Measurements from ENCODE around the gene PLAC1. TPM values are rescaled to one million over a fixed set of nuclear protein-coding genes. Genes with fewer than 3 reads are reported as not detected.

Gene PLAC1
- total and polyA plus RNA-seq, 2 experiments from 2014 or later: 0.93 to 2.9 TPM

DNA sequence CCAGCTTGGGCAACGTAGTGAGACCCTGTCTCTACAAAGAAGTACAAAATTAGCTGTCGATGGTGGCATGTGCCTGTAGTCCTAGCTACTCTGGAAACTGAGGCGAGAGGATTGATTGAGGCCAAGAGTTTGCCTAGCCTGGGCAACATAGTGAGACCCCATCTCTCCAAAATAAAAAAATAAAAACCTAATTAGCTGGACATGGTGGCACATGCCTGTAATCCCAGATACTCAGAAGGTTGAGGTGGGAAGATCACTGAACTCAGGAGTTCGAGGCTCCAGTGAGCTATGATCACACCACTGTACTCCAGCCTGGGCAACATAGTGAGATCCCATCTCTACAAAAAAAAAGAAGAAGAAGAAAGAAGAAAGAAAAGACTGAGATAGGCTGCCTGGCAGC, 17.4 kb downstream of the PLAC1 start:
- WGBS (ENCODE audit: low lambda C conversion rate, missing lambda C conversion rate): 78% methylated on average over 4 of the region's 4 CpGs
- no peaks in the 10 kb centered on the region for H3K27me3 ChIP-seq
- H3K79me2 ChIP-seq: no peaks in the 10 kb centered on the region
- no peaks in the 10 kb centered on the region for H3K4me1 ChIP-seq (ENCODE audit: insufficient read depth)
- no peaks in the 10 kb centered on the region for H3K36me3 ChIP-seq (replicated peaks; ENCODE audit: insufficient read depth, low read depth)
- no peaks in the 10 kb centered on the region for H3K9me2 ChIP-seq (replicated peaks; ENCODE audit: insufficient read depth)
- no peaks in the 10 kb centered on the region for H3K9me3 ChIP-seq (ENCODE audit: low read depth)
- no peaks in the 10 kb centered on the region for H4K20me1 ChIP-seq (ENCODE audit: insufficient read depth, poor library complexity, severe bottlenecking)
- TF ChIP-seq, protein P1, sequence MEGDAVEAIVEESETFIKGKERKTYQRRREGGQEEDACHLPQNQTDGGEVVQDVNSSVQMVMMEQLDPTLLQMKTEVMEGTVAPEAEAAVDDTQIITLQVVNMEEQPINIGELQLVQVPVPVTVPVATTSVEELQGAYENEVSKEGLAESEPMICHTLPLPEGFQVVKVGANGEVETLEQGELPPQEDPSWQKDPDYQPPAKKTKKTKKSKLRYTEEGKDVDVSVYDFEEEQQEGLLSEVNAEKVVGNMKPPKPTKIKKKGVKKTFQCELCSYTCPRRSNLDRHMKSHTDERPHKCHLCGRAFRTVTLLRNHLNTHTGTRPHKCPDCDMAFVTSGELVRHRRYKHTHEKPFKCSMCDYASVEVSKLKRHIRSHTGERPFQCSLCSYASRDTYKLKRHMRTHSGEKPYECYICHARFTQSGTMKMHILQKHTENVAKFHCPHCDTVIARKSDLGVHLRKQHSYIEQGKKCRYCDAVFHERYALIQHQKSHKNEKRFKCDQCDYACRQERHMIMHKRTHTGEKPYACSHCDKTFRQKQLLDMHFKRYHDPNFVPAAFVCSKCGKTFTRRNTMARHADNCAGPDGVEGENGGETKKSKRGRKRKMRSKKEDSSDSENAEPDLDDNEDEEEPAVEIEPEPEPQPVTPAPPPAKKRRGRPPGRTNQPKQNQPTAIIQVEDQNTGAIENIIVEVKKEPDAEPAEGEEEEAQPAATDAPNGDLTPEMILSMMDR (IDR thresholded peaks at IDR 0.05; ENCODE audit: poor library complexity): no peak
- TF ChIP-seq EZH2 (IDR thresholded peaks at IDR 0.05; ENCODE audit: borderline replicate concordance): no peak
- no peak for TF ChIP-seq EZH2phosphoT487 (IDR thresholded peaks at IDR 0.05; ENCODE audit: low read depth, severe bottlenecking, unreplicated experiment)
- H3K4me2 ChIP-seq: no peak overlapping the region
- DNase-seq (ENCODE audit: low spot score): no peak
- H3K4me3 ChIP-seq: no peak overlapping the region
- no peak overlapping the region for H2AFZ ChIP-seq
- no peak overlapping the region for H3K27ac ChIP-seq

DNA sequence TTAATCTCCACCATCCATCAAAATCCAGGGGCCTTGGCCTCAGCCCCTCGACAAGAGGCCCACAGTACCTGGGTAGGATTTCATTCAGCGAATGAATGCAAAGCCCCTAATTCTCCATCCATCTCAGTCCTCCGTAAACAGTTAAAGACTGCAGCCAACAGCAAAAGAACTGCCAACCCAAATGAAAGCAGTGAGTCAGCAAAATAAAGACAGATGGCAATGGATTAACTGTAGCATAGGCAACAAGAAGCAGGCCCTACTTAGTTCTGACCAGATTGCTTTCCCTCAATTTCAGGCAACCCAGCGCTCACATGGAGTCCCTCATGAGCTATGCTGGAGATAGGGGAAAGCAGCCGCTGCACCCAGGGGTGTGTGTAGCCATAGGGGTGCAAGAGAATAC, 21.4 kb downstream of the PLAC1 start:
- WGBS (ENCODE audit: low lambda C conversion rate, missing lambda C conversion rate): 69% methylated on average over 5 of the region's 5 CpGs

DNA sequence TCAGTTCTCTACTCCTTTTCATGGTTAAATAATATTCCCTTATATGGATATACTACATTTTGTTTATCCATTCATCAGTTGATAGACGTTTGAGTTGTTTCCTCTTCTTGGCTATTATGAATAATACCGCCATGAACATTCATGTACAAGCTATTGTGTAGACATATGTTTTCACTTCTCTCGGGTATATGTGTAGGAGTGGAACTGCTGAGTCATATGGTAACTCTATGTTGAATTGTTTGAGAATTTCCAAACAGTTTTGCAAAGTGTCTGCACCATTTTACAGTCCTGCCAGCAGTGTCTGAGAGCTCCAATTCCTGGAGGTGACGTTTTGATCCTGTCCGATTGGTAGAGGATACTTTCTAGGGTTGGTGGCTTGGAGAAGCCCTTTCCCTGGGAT, 23.6 kb downstream of the PLAC1 start:
- H2AFZ ChIP-seq: no peak overlapping the region
- H3K4me2 ChIP-seq: no peak overlapping the region
- no peaks in the 10 kb centered on the region for H3K79me2 ChIP-seq
- no peak overlapping the region for H3K27ac ChIP-seq
- H3K4me1 ChIP-seq (ENCODE audit: insufficient read depth): peaks cover 4% of the 10 kb centered on the region
- DNase-seq (ENCODE audit: low spot score): no peak
- no peak overlapping the region for H3K4me3 ChIP-seq
- no peaks in the 10 kb centered on the region for H3K9me3 ChIP-seq (ENCODE audit: low read depth)
- H3K27me3 ChIP-seq: no peaks in the 10 kb centered on the region
- H3K36me3 ChIP-seq (replicated peaks; ENCODE audit: insufficient read depth, low read depth): no peaks in the 10 kb centered on the region
- H3K9me2 ChIP-seq (replicated peaks; ENCODE audit: insufficient read depth): no peaks in the 10 kb centered on the region
- no peak for TF ChIP-seq EZH2 (IDR thresholded peaks at IDR 0.05; ENCODE audit: borderline replicate concordance)
- TF ChIP-seq EZH2phosphoT487 (IDR thresholded peaks at IDR 0.05; ENCODE audit: low read depth, severe bottlenecking, unreplicated experiment): no peak
- TF ChIP-seq, protein P1 (IDR thresholded peaks at IDR 0.05; ENCODE audit: poor library complexity): no peak
- H4K20me1 ChIP-seq (ENCODE audit: insufficient read depth, poor library complexity, severe bottlenecking): no peaks in the 10 kb centered on the region
- 79% methylated on average over 5 of the region's 5 CpGs for WGBS (ENCODE audit: low lambda C conversion rate, missing lambda C conversion rate)

More for the DNA sequence above, 21.4 kb downstream of the PLAC1 start:
- H3K4me1 ChIP-seq (ENCODE audit: insufficient read depth): peaks cover under 1% of the 10 kb centered on the region
- H2AFZ ChIP-seq: no peak overlapping the region
- H3K9me2 ChIP-seq (replicated peaks; ENCODE audit: insufficient read depth): no peaks in the 10 kb centered on the region
- H3K27me3 ChIP-seq: no peaks in the 10 kb centered on the region
- H3K36me3 ChIP-seq (replicated peaks; ENCODE audit: insufficient read depth, low read depth): no peaks in the 10 kb centered on the region
- H3K4me2 ChIP-seq: no peak overlapping the region
- no peaks in the 10 kb centered on the region for H3K79me2 ChIP-seq
- no peak for TF ChIP-seq EZH2 (IDR thresholded peaks at IDR 0.05; ENCODE audit: borderline replicate concordance)
- TF ChIP-seq EZH2phosphoT487 (IDR thresholded peaks at IDR 0.05; ENCODE audit: low read depth, severe bottlenecking, unreplicated experiment): no peak
- TF ChIP-seq, protein P1 (IDR thresholded peaks at IDR 0.05; ENCODE audit: poor library complexity): no peak
- no peak overlapping the region for H3K27ac ChIP-seq
- no peak overlapping the region for H3K4me3 ChIP-seq
- no peaks in the 10 kb centered on the region for H4K20me1 ChIP-seq (ENCODE audit: insufficient read depth, poor library complexity, severe bottlenecking)
- H3K9me3 ChIP-seq (ENCODE audit: low read depth): no peaks in the 10 kb centered on the region
- no peak for DNase-seq (ENCODE audit: low spot score)

DNA sequence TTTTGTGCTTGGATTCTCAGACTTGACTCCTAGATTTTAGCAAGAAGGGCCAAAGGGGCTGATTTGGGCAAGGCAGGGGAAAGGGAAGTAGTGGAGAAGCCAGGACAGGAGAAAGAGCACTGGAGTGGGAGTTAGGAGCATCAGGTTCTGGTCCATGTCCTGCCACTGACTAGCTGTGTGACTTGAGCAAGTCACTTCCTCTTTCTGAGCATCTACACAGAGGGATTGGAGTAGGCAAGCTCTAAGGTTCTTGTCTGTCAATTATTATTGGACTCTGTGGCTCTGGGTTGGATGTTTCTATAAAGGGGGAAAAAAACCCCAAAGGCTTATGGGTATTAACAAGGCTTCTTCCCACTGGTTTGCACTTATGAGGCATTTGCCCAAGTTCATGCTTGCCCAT, 24.4 kb downstream of the PLAC1 start:
- no peaks in the 10 kb centered on the region for H4K20me1 ChIP-seq (ENCODE audit: insufficient read depth, poor library complexity, severe bottlenecking)
- H3K36me3 ChIP-seq (replicated peaks; ENCODE audit: insufficient read depth, low read depth): no peaks in the 10 kb centered on the region
- H3K79me2 ChIP-seq: no peaks in the 10 kb centered on the region
- H3K4me2 ChIP-seq: no peak overlapping the region
- no peaks in the 10 kb centered on the region for H3K9me3 ChIP-seq (ENCODE audit: low read depth)
- H3K27ac ChIP-seq: no peak overlapping the region
- DNase-seq (ENCODE audit: low spot score): no peak
- H3K4me3 ChIP-seq: no peak overlapping the region
- H3K9me2 ChIP-seq (replicated peaks; ENCODE audit: insufficient read depth): no peaks in the 10 kb centered on the region
- no peak for TF ChIP-seq EZH2 (IDR thresholded peaks at IDR 0.05; ENCODE audit: borderline replicate concordance)
- TF ChIP-seq, protein P1 (IDR thresholded peaks at IDR 0.05; ENCODE audit: poor library complexity): no peak
- no peak for TF ChIP-seq EZH2phosphoT487 (IDR thresholded peaks at IDR 0.05; ENCODE audit: low read depth, severe bottlenecking, unreplicated experiment)
- H3K4me1 ChIP-seq (ENCODE audit: insufficient read depth): peaks cover 4% of the 10 kb centered on the region
- no peak overlapping the region for H2AFZ ChIP-seq
- no peaks in the 10 kb centered on the region for H3K27me3 ChIP-seq
